Left renal cortex interstitium (tissue), 4 donors: ENCODE results near the gene LRRC51. TPM values are rescaled to one million over a fixed set of nuclear protein-coding genes. Genes with fewer than 3 reads are reported as not detected.
"Not testable (repeated sequence)": the region's sequence is repeated elsewhere in the genome, so short reads cannot be mapped to it uniquely, and the experiment has no call there.

Experiments used
- DNase-seq, 4 donors: peaks; one replicate each; pipeline ENCODE4 v3.0.0-alpha.2; 2013; ENCODE audit warnings: low read depth in 4 of 4, low spot score in 2 of 4, missing footprints in 1 of 4
- polyA plus RNA-seq, 4 donors: library from polyadenylated mRNA; unstranded; fragments of 120-200 nt; gene quantifications; one replicate each; pipeline ENCODE4 v1.2.1, GENCODE V29; 2013; ENCODE audit not compliant: insufficient read length in 4 of 4

Gene LRRC51
- polyA plus RNA-seq, 4 donors = 20.1 to 37.3 (median 26.5) TPM

GRCh38 chr11:72102946-72103753 is 22.5 kb downstream of the LRRC51 start, which contains the start of gene LAMTOR1:
Gene LAMTOR1, minus strand, starts transcription at chr11:72103297. Its CDS starts 73 bp downstream, at chr11:72103224.
- peak; percentile 93 to 98 (median 95) for DNase-seq

- DNase-seq = no peak
These were observed 23.1 kb downstream of the LRRC51 start for GRCh38 chr11:72103754-72104167.

DNA sequence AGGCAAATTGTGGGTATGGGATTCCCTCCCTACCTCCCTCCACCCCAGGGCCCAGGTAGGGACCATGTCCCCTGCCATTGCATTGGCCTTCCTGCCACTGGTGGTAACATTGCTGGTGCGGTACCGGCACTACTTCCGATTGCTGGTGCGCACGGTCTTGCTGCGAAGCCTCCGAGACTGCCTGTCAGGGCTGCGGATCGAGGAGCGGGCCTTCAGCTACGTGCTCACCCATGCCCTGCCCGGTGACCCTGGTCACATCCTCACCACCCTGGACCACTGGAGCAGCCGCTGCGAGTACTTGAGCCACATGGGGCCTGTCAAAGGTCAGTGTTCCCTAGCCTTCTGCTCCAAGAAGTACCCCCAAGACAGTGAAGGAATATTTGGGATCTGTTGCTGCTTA is 25.2 kb downstream of the LRRC51 start, which contains the start of gene TOMT:
TSS of gene TOMT (plus strand) at position 37 of the 400 bp plus-strand sequence. CDS start at position 65, 28 bp downstream.
- DNase-seq = no peak

GRCh38 chr11:72111300-72112142 is 30.9 kb downstream of the LRRC51 start:
- peak in 1 of 4 donors; percentile 16 for DNase-seq

DNA sequence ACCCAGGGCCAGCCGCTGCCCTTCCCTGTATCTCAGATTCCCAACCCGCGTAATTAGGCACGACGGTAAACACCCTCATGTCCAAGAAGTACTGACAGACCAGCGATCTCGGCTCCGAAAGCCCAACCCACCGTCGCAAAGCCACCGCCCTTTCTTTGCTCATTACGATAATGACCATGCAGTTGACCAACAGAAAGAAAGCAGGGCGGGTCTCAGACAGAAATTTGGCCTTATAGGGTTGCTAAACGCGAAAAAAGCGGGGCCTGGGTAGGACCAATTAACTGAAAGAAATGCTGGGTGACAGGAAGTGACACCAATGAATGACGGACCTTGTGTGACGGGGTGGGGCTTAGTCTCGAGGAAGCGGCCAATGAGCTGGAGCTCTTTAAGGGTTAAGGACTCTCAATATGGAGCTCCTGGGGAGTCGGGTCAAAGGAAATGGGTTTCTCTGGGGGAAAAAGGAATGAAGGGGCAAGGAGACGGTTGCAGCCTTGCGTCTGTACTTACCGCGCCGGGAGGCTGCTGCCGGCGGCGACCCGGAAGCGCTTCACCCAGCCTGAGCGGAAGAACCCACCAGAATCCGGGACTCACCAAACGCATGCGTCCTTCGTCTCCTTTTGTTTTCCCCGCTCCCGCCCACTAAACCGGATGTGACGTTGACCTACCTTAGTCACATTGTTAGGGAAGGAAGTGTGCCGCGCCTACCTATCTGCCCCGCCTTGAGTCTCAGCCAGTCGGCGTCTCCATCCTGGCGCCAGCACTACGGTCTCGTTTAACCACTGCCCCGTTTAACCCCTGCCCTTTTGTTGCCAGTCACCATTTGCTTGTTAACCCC is 31.7 kb downstream of the LRRC51 start, which contains the start of gene ANAPC15:
TSS of gene ANAPC15 (minus strand) at position 553 of the 835 bp plus-strand sequence. CDS start 1,419 bp downstream, outside the sequence.
- peak; percentile 99 to 100 (median 100) for DNase-seq

- no peak for DNase-seq
These were observed 32.5 kb downstream of the LRRC51 start for GRCh38 chr11:72112978-72113808.

DNA sequence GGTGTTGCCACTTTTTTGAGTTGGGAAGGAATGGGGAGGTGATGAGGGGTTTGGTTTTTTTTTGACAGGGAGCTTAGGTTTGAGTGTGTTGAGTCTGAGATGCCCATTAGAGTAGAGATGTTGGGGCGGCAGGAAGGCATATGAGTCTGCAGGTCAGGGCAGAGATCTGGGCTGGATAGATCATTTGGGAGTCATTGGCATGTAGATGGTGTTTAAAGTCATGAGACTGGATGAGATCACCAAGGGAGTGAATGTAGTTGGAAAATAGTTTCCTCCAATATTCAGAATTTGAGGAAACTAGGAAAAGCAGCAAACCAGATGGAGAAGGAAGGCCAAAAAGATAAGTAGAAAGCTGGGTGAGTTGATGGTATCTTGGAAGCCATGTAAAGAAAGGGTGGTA is 33.9 kb downstream of the LRRC51 start:
- no peak for DNase-seq

DNA sequence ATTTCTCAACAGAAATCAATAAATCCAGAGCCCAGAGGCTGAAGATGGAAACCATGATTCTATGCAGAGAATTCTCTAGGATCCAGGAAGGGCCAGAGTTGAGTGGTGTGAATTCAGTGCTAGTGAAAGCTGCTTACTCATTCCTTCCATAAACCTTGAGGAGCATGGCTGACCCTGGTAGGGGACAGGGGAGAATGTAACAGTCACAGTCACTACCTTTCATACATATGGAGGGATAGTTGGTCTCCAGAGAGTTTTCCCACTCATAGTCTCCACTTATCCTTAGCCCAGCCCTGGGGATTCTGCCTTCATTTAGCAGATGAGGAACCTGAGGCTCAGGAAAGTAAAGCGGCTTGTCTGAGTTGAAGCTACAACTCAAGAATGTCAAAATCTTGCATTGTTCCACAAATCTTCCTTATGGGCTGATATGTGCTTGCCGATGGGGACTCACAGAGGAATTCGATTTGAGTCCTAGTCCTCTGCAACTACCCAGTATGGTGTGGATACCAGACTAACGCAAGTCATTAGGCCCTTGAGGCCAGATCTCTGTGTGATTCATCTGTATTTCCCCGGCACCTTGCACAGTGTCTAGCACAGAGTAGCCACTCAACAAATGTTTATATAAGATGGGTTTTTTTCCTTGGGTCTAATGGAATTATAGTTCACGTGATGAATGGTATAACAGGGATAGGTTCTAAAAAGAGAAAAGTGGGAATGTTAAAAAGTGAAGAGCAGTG is 35.5 kb downstream of the LRRC51 start:
- no peak for DNase-seq

DNA sequence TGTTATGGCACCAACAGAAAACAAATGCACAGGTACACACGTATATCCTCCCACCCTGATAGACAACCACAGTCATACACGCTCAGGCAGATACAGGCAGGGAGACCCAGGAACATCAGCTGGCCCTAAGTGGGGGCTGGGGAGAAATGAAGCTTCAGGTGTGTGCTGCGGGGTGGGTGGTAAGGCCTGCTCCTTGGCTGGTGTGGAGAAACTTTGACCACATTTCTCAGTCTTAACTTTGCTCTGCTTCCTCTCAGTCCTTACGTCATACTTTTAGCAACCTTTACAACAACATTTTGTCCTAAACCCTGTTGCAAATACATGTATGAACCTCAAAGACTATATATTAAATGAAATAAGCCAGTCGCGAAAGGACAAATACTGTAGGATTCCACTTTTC is 38.5 kb downstream of the LRRC51 start:
- DNase-seq = no peak

- no peak for DNase-seq
These were observed 40.3 kb downstream of the LRRC51 start for GRCh38 chr11:72120930-72121329.

GRCh38 chr11:72122607-72123006 is 42.0 kb downstream of the LRRC51 start:
- DNase-seq = no peak

DNA sequence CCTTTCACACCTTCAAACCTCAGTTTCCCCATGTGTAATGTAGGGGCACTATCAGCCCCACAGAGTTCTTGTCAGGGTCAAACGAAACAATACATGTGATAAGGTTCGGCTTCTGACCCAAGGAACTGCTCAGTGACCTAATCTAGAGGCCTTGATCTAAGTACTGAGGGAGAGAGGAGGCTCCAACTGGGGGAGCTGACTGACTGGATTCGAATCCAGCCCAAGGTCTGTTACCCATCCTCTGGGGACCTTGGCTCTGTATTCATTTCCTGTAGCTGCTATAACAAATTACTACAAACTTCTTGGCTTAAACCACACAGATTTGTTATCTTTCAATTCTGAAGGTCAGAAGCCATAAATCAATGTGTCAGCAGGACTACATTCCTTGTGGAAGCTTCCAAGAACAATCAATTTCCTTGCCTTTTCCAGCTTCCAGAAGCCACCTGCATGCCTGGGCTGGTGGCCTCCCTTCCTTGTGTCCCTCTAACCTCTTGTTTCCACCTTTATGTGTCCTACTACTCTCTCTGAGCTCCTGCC is 42.5 kb downstream of the LRRC51 start:
- DNase-seq = no peak

DNA sequence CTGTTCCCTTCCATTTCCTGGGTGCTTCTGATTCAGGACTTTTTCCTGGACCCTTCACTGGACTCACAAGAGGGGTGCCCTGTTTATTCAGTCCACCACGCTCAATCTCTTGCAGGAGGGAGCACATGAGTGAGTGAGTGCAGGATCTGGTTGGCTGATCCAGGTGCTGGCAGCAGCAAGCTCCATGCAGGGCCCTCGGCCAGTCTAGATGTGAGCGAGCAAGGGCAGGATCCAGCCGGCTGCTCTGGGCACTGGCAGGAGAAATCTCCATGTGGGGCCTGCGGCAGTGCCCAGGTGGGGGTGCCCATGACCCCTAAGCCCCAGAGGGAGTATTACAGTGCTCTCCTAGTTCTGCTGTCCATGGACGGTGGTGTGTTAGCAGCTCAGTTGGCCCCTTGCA is 43.4 kb downstream of the LRRC51 start:
- DNase-seq = no peak

GRCh38 chr11:72125956-72126355 is 45.3 kb downstream of the LRRC51 start:
- DNase-seq = no peak

DNA sequence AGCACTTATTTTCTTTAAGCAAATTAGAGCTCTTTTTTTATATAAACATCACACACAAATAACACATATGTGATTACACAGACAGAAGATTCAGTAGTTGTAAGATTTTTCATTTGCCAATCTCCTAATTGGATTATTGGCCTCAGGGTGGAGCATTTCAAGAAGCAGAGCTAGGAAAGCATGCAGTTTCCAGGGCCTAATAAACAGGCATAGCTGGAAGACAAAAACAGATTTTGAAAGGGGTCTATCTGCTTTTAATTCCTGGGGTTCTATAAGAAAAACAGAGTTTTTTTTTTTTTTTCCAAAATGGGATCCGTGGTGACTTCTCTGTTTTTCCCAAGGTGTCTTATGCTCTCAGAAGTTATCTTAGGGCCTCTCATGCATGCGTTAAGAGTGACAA is 47.3 kb downstream of the LRRC51 start:
- no peak for DNase-seq

GRCh38 chr11:72129381-72129780 is 48.7 kb downstream of the LRRC51 start:
- no peak for DNase-seq

GRCh38 chr11:72132646-72133045 is 52.0 kb downstream of the LRRC51 start:
- DNase-seq = no peak

DNA sequence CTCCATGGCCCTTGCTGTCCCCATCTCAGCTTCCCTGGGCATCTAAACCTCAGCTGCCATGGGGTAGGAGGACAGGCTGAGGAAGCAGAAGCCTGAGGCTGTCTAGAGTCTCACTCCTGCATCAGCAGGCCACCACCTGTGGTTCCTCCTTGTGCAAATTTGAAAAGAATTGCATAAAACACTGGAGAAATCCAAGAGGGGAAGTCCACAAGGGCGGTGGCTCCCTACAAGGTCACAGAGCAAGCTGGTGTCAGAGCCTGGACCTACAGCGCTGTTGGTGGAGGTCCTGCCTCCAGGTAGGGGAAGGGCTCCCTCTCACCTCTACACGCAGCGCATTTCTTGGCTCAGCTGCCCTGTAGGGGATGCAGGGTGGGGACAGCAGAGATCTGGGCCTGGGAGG is 54.8 kb downstream of the LRRC51 start, which contains the start of gene FOLR3:
TSS of gene FOLR3 (plus strand) at position 253 of the 400 bp plus-strand sequence. CDS start 228 bp downstream, outside the sequence.
- not testable (repeated sequence) for DNase-seq
